Measurements from ENCODE around the gene SLC16A2.
"Not testable (repeated sequence)": the region's sequence is repeated elsewhere in the genome, so short reads cannot be mapped to it uniquely, and the experiment has no call there.

Gene SLC16A2

GRCh38 chrX:74516013-74516412, 94.7 kb downstream of the SLC16A2 start:
- not testable (repeated sequence) for H3K27ac ChIP-seq (ENCODE audit: low read depth, low read length); H3K4me3 ChIP-seq (ENCODE audit: low read length); H3K4me1 ChIP-seq (ENCODE audit: control insufficient read depth, insufficient read depth, low read length); H3K36me3 ChIP-seq (ENCODE audit: control insufficient read depth, insufficient read depth, low read length); H3K27me3 ChIP-seq (ENCODE audit: control insufficient read depth, insufficient read depth, low read length); H3K9ac ChIP-seq (ENCODE audit: low read length)

- Histone ChIP-seq H3K27me3 (ENCODE audit: control insufficient read depth, insufficient read depth, low read length) (peaks cover 2% of the 10 kb centered on the region), H3K4me1 (ENCODE audit: control insufficient read depth, insufficient read depth, low read length) (no peaks in the 10 kb centered on the region), H3K4me3 (ENCODE audit: low read length) (no peak overlapping the region), H3K27ac (ENCODE audit: low read depth, low read length) (no peak overlapping the region), H3K9ac (ENCODE audit: low read length) (no peak overlapping the region), H3K36me3 (ENCODE audit: control insufficient read depth, insufficient read depth, low read length) (no peaks in the 10 kb centered on the region)
Observed at GRCh38 chrX:74519870-74520269, 98.6 kb downstream of the SLC16A2 start.

GRCh38 chrX:74520291-74520690, 99.0 kb downstream of the SLC16A2 start:
- Histone ChIP-seq H3K27ac (ENCODE audit: low read depth, low read length) (no peak overlapping the region), H3K27me3 (ENCODE audit: control insufficient read depth, insufficient read depth, low read length) (peaks cover 2% of the 10 kb centered on the region), H3K4me3 (ENCODE audit: low read length) (no peak overlapping the region), H3K4me1 (ENCODE audit: control insufficient read depth, insufficient read depth, low read length) (no peaks in the 10 kb centered on the region), H3K9ac (ENCODE audit: low read length) (no peak overlapping the region), H3K36me3 (ENCODE audit: control insufficient read depth, insufficient read depth, low read length) (no peaks in the 10 kb centered on the region)

- Histone ChIP-seq H3K36me3 (ENCODE audit: control insufficient read depth, insufficient read depth, low read length) (no peaks in the 10 kb centered on the region), H3K9ac (ENCODE audit: low read length) (no peak overlapping the region), H3K27me3 (ENCODE audit: control insufficient read depth, insufficient read depth, low read length) (peaks cover 2% of the 10 kb centered on the region), H3K27ac (ENCODE audit: low read depth, low read length) (no peak overlapping the region), H3K4me1 (ENCODE audit: control insufficient read depth, insufficient read depth, low read length) (no peaks in the 10 kb centered on the region), H3K4me3 (ENCODE audit: low read length) (no peak overlapping the region)
Observed at GRCh38 chrX:74520896-74521295, 99.6 kb downstream of the SLC16A2 start.

GRCh38 chrX:74521961-74522751, 100.9 kb downstream of the SLC16A2 start:
- no peaks in the 10 kb centered on the region for H3K4me1 ChIP-seq (ENCODE audit: control insufficient read depth, insufficient read depth, low read length)
- no peaks in the 10 kb centered on the region for H3K36me3 ChIP-seq (ENCODE audit: control insufficient read depth, insufficient read depth, low read length)
- peaks cover 2% of the 10 kb centered on the region for H3K27me3 ChIP-seq (ENCODE audit: control insufficient read depth, insufficient read depth, low read length)
- no peak overlapping the region for H3K9ac ChIP-seq (ENCODE audit: low read length)
- H3K4me3 ChIP-seq (ENCODE audit: low read length) = no peak overlapping the region
- H3K27ac ChIP-seq (ENCODE audit: low read depth, low read length) = peak overlapping the region; percentile 48

GRCh38 chrX:74523224-74523623, 101.9 kb downstream of the SLC16A2 start:
- Histone ChIP-seq H3K9ac (ENCODE audit: low read length) (no peak overlapping the region), H3K36me3 (ENCODE audit: control insufficient read depth, insufficient read depth, low read length) (no peaks in the 10 kb centered on the region), H3K4me3 (ENCODE audit: low read length) (no peak overlapping the region), H3K4me1 (ENCODE audit: control insufficient read depth, insufficient read depth, low read length) (no peaks in the 10 kb centered on the region), H3K27me3 (ENCODE audit: control insufficient read depth, insufficient read depth, low read length) (peaks cover 2% of the 10 kb centered on the region), H3K27ac (ENCODE audit: low read depth, low read length) (peak overlapping the region; percentile 4)

GRCh38 chrX:74523870-74524735, 102.8 kb downstream of the SLC16A2 start:
- no peak overlapping the region for H3K9ac ChIP-seq (ENCODE audit: low read length)

GRCh38 chrX:74525116-74525515, 103.8 kb downstream of the SLC16A2 start:
- Histone ChIP-seq H3K27me3 (ENCODE audit: control insufficient read depth, insufficient read depth, low read length) (no peaks in the 10 kb centered on the region), H3K9ac (ENCODE audit: low read length) (no peak overlapping the region), H3K36me3 (ENCODE audit: control insufficient read depth, insufficient read depth, low read length) (no peaks in the 10 kb centered on the region), H3K4me1 (ENCODE audit: control insufficient read depth, insufficient read depth, low read length) (no peaks in the 10 kb centered on the region), H3K4me3 (ENCODE audit: low read length) (no peak overlapping the region), H3K27ac (ENCODE audit: low read depth, low read length) (no peak overlapping the region)

More at GRCh38 chrX:74523870-74524735, 102.8 kb downstream of the SLC16A2 start:
- no peak overlapping the region for H3K27ac ChIP-seq (ENCODE audit: low read depth, low read length)
- no peak overlapping the region for H3K4me3 ChIP-seq (ENCODE audit: low read length)
- no peaks in the 10 kb centered on the region for H3K4me1 ChIP-seq (ENCODE audit: control insufficient read depth, insufficient read depth, low read length)
- H3K27me3 ChIP-seq (ENCODE audit: control insufficient read depth, insufficient read depth, low read length) = peaks cover 2% of the 10 kb centered on the region
- H3K36me3 ChIP-seq (ENCODE audit: control insufficient read depth, insufficient read depth, low read length) = no peaks in the 10 kb centered on the region

GRCh38 chrX:74526764-74527163, 105.5 kb downstream of the SLC16A2 start:
- Histone ChIP-seq H3K9ac (ENCODE audit: low read length) (no peak overlapping the region), H3K4me3 (ENCODE audit: low read length) (no peak overlapping the region), H3K36me3 (ENCODE audit: control insufficient read depth, insufficient read depth, low read length) (no peaks in the 10 kb centered on the region), H3K27ac (ENCODE audit: low read depth, low read length) (no peak overlapping the region), H3K4me1 (ENCODE audit: control insufficient read depth, insufficient read depth, low read length) (no peaks in the 10 kb centered on the region), H3K27me3 (ENCODE audit: control insufficient read depth, insufficient read depth, low read length) (no peaks in the 10 kb centered on the region)

- no peaks in the 10 kb centered on the region for H3K36me3 ChIP-seq (ENCODE audit: control insufficient read depth, insufficient read depth, low read length)
- H3K27ac ChIP-seq (ENCODE audit: low read depth, low read length) = no peak overlapping the region
- no peak overlapping the region for H3K4me3 ChIP-seq (ENCODE audit: low read length)
- no peaks in the 10 kb centered on the region for H3K4me1 ChIP-seq (ENCODE audit: control insufficient read depth, insufficient read depth, low read length)
- H3K9ac ChIP-seq (ENCODE audit: low read length) = no peak overlapping the region
- no peaks in the 10 kb centered on the region for H3K27me3 ChIP-seq (ENCODE audit: control insufficient read depth, insufficient read depth, low read length)
Observed at GRCh38 chrX:74527350-74527749, 106.1 kb downstream of the SLC16A2 start.

- H3K27me3 ChIP-seq (ENCODE audit: control insufficient read depth, insufficient read depth, low read length) = no peaks in the 10 kb centered on the region
- H3K9ac ChIP-seq (ENCODE audit: low read length) = no peak overlapping the region
- no peaks in the 10 kb centered on the region for H3K36me3 ChIP-seq (ENCODE audit: control insufficient read depth, insufficient read depth, low read length)
- H3K27ac ChIP-seq (ENCODE audit: low read depth, low read length) = no peak overlapping the region
- no peaks in the 10 kb centered on the region for H3K4me1 ChIP-seq (ENCODE audit: control insufficient read depth, insufficient read depth, low read length)
- no peak overlapping the region for H3K4me3 ChIP-seq (ENCODE audit: low read length)
Observed at GRCh38 chrX:74529311-74529710, 108.0 kb downstream of the SLC16A2 start.

- Histone ChIP-seq H3K4me3 (ENCODE audit: low read length) (no peak overlapping the region), H3K4me1 (ENCODE audit: control insufficient read depth, insufficient read depth, low read length) (no peaks in the 10 kb centered on the region), H3K27me3 (ENCODE audit: control insufficient read depth, insufficient read depth, low read length) (no peaks in the 10 kb centered on the region), H3K36me3 (ENCODE audit: control insufficient read depth, insufficient read depth, low read length) (no peaks in the 10 kb centered on the region), H3K27ac (ENCODE audit: low read depth, low read length) (no peak overlapping the region), H3K9ac (ENCODE audit: low read length) (no peak overlapping the region)
Observed at GRCh38 chrX:74531081-74531480, 109.8 kb downstream of the SLC16A2 start.
